Neuronal stem cell (in vitro differentiated cells): ENCODE results near the gene NTRK1. TPM values are rescaled to one million over a fixed set of nuclear protein-coding genes. Genes with fewer than 3 reads are reported as not detected.

ENCODE experiments used
- DNase-seq: peaks from one replicate; pipeline ENCODE4 v3.0.0-alpha.2; 2013; ENCODE audit warnings: low spot score
- H2AFZ ChIP-seq: one replicate; pipeline ENCODE4 v1.6.1; 2013; ENCODE audit warnings: mild to moderate bottlenecking, low read length, inconsistent platforms
- H2AK5ac ChIP-seq: 2 replicates; pipeline ENCODE4 v1.6.1; 2013; ENCODE audit warnings: low read depth, mild to moderate bottlenecking, inconsistent platforms, low read length, moderate library complexity, mixed read lengths
- H2BK120ac ChIP-seq: 2 replicates; pipeline ENCODE4 v1.6.1; 2013; ENCODE audit warnings: low read depth, mild to moderate bottlenecking, inconsistent platforms, low read length, moderate library complexity, mixed read lengths
- H2BK12ac ChIP-seq: one replicate; pipeline ENCODE4 v1.6.1; 2013; ENCODE audit warnings: low read length, inconsistent platforms
- H2BK15ac ChIP-seq: 2 replicates; pipeline ENCODE4 v1.6.1; 2013; ENCODE audit warnings: mild to moderate bottlenecking, low read length, inconsistent platforms, mixed read lengths
- H2BK5ac ChIP-seq: one replicate; pipeline ENCODE4 v1.6.1; 2013; ENCODE audit warnings: inconsistent platforms, mild to moderate bottlenecking, low read length, moderate library complexity
- H3K14ac ChIP-seq: one replicate; pipeline ENCODE4 v1.6.1; 2013; ENCODE audit warnings: low read length, inconsistent platforms
- H3K18ac ChIP-seq: 2 replicates; pipeline ENCODE4 v1.6.1; 2013; ENCODE audit warnings: low read length, inconsistent platforms
- H3K23ac ChIP-seq: 2 replicates; pipeline ENCODE4 v1.6.1; 2013; ENCODE audit warnings: low read depth, mild to moderate bottlenecking, mixed read lengths, low read length, inconsistent platforms; ENCODE audit not compliant: poor library complexity
- H3K27ac ChIP-seq: replicated peaks from 3 replicates; pipeline ENCODE4 v1.5.1; 2013; ENCODE audit warnings: low read length, inconsistent platforms
- H3K27me3 ChIP-seq, 3 experiments: 2 replicates each; pipeline ENCODE4 v1.6.1; 2013; ENCODE audit warnings: low read length in 3 of 3, mild to moderate bottlenecking in 2 of 3, inconsistent platforms in 1 of 3, low read depth in 1 of 3, mixed read lengths in 1 of 3, moderate library complexity in 1 of 3; ENCODE audit not compliant: control insufficient read depth in 3 of 3, insufficient read depth in 3 of 3
- H3K36me3 ChIP-seq, 2 donors: replicated peaks in 1 of 2; 2 replicates each; pipeline ENCODE4 v1.6.1; 2013; ENCODE audit warnings: low read length in 2 of 2; ENCODE audit not compliant: control insufficient read depth in 2 of 2, insufficient read depth in 2 of 2
- H3K4ac ChIP-seq: 2 replicates; pipeline ENCODE4 v1.6.1; 2013; ENCODE audit warnings: inconsistent platforms, mild to moderate bottlenecking, low read length, moderate library complexity
- H3K4me1 ChIP-seq, 2 donors: 1 replicate in 1 of 2; 2 replicates in 1 of 2; pipeline ENCODE4 v1.6.1; 2013; ENCODE audit warnings: low read length in 2 of 2, low read depth in 1 of 2; ENCODE audit not compliant: control insufficient read depth in 2 of 2, insufficient read depth in 1 of 2
- H3K4me2 ChIP-seq: one replicate; pipeline ENCODE4 v1.6.1; 2013; ENCODE audit warnings: mild to moderate bottlenecking, low read length, inconsistent platforms; ENCODE audit not compliant: insufficient read depth, poor library complexity, severe bottlenecking
- H3K4me3 ChIP-seq, 2 donors: 2 replicates each; pipeline ENCODE4 v1.5.1; 2013; ENCODE audit warnings: low read length in 2 of 2, mild to moderate bottlenecking in 2 of 2, inconsistent platforms in 1 of 2, moderate library complexity in 1 of 2
- H3K79me1 ChIP-seq: one replicate; pipeline ENCODE4 v1.6.1; 2013; ENCODE audit warnings: low read depth, mild to moderate bottlenecking, inconsistent platforms, low read length, moderate library complexity
- H3K9ac ChIP-seq: one replicate; pipeline ENCODE4 v1.6.1; 2013; ENCODE audit warnings: mild to moderate bottlenecking, low read depth, low read length, inconsistent platforms; ENCODE audit not compliant: poor library complexity
- H3K9me3 ChIP-seq, 2 donors: replicated peaks in 1 of 2; 2 replicates each; pipeline versions ENCODE3 to v1.6.1; 2013; ENCODE audit warnings: low read length in 2 of 2, mild to moderate bottlenecking in 2 of 2, inconsistent platforms in 1 of 2, low read depth in 1 of 2, mixed read lengths in 1 of 2, moderate library complexity in 1 of 2; ENCODE audit not compliant: control insufficient read depth in 2 of 2, insufficient read depth in 1 of 2
- H4K8ac ChIP-seq: one replicate; pipeline ENCODE4 v1.6.1; 2013; ENCODE audit warnings: low read depth, mild to moderate bottlenecking, inconsistent platforms, low read length, moderate library complexity
- H4K91ac ChIP-seq: one replicate; pipeline ENCODE4 v1.6.1; 2013; ENCODE audit warnings: low read length, low read depth, mild to moderate bottlenecking, inconsistent platforms; ENCODE audit not compliant: poor library complexity
- WGBS, 2 donors: extraction: QIAGEN DNeasy Blood & Tissue Kit; methylation state at CpG; one replicate each; pipeline ENCODE4 v1.1.7; 2013; ENCODE audit warnings: missing lambda C conversion rate in 2 of 2, mixed read lengths in 1 of 2; ENCODE audit not compliant: insufficient read length in 2 of 2, insufficient replicate concordance in 1 of 2; ENCODE audit errors: extremely low coverage in 2 of 2; 5-methylcytosine and 5-hydroxymethylcytosine counted together
- polyA plus RNA-seq, 2 experiments: library from polyadenylated mRNA; stranded (reverse); fragments of 200-250 nt; gene quantifications; one replicate each; pipeline ENCODE4 v1.2.3, GENCODE V29; 2013

Gene NTRK1
- 0.07 TPM for polyA plus RNA-seq (2013, experiment 1 of 2)
- polyA plus RNA-seq (2013, experiment 2 of 2): 0.11 TPM

DNA sequence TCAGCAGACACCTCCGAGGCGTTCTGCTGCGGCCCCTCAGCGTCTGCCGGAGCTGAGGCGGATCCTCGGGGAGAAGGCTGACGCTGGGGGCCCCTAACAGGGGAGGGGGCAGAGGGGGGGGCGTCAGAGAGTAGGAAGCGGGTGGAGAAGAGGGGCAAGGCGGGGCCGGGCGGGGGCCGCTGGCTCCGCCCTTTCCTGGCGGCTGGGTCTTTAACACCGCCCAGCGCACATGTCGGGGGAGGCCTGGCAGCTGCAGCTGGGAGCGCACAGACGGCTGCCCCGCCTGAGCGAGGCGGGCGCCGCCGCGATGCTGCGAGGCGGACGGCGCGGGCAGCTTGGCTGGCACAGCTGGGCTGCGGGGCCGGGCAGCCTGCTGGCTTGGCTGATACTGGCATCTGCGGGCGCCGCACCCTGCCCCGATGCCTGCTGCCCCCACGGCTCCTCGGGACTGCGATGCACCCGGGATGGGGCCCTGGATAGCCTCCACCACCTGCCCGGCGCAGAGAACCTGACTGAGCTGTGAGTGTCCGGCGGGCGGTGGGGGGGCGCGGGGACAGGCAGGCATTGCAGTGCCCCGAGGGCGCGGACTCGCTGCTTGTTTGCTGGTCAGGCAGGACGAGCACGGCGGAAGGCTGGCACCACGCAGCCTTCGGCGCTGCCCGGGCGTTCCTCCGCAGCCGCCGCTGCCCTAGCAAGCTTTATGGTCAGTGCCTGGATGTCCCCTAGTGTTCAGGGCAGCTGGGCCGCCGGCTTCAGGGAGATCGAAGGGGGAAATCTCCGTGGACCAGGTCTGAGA is at the start of gene NTRK1:
TSS of gene NTRK1 (plus strand) at position 238 of the 796 bp plus-strand sequence. CDS start at position 308, 70 bp downstream.
- Histone ChIP-seq H3K4ac (no peak within 1 kb of the TSS), H4K8ac (no peak within 1 kb of the TSS), H3K18ac (peak within 1 kb of the TSS; percentile 89), H3K27ac (no peak within 1 kb of the TSS), H3K36me3 (no peaks in the 10 kb centered on the region), H3K23ac (peak within 1 kb of the TSS; percentile 86), H3K14ac (peak within 1 kb of the TSS; percentile 27), H2BK120ac (no peak within 1 kb of the TSS), H3K27me3 (peaks cover 11 to 97% (median 78%) of the 10 kb centered on the region in 3 experiments), H3K9me3 (no peaks in the 10 kb centered on the region), H2BK5ac (no peak within 1 kb of the TSS), H3K4me3 (peak within 1 kb of the TSS; percentile 21 to 72), H3K4me2 (peak within 1 kb of the TSS; percentile 88), H2AFZ (peak within 1 kb of the TSS; percentile 90), H2BK15ac (peak within 1 kb of the TSS; percentile 79), H3K79me1 (no peaks in the 10 kb centered on the region), H2AK5ac (peak within 1 kb of the TSS; percentile 57), H2BK12ac (no peak within 1 kb of the TSS), H3K9ac (peak within 1 kb of the TSS; percentile 76), H3K4me1 (peaks cover 17 to 22% of the 10 kb centered on the region in 2 donors), H4K91ac (no peak within 1 kb of the TSS)
- DNase-seq: no peak
- no CpG with 5 or more reads among the region's 69 CpGs for WGBS, 2 donors

DNA sequence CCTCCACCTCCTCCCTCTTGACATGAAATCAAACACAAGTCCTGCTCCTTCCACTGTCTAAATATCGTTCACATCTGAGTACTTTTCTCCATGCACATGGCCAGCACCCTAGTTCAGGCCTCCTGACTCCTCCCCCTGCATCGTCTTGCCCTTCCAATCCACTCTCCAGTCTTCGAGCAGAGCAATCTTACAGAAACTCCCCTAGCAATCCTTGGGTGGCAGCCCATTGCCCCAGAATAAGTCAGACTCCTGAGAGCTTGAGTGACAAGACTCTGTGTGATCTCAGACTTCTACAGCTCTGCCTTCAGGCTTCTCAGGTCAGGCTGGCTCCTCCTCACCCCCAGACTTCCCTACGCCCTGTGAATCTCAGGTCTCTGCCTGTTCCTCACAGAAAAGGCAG is 49.5 kb upstream of the NTRK1 start:
- H2BK15ac ChIP-seq: no peak overlapping the region
- H3K18ac ChIP-seq: no peak overlapping the region
- H3K4ac ChIP-seq: no peak overlapping the region
- H2BK12ac ChIP-seq: no peak overlapping the region
- no peak overlapping the region for H3K9ac ChIP-seq
- H2AFZ ChIP-seq: no peak overlapping the region
- H3K4me3 ChIP-seq: no peak overlapping the region
- no peak overlapping the region for H3K23ac ChIP-seq
- no peak overlapping the region for H2BK120ac ChIP-seq
- no peak overlapping the region for H4K91ac ChIP-seq
- H3K79me1 ChIP-seq: no peaks in the 10 kb centered on the region
- H3K4me2 ChIP-seq: no peak overlapping the region
- no peak overlapping the region for H4K8ac ChIP-seq
- H3K27me3 ChIP-seq: peaks cover 0 to 43% (median 19%) of the 10 kb centered on the region in 3 experiments
- H3K14ac ChIP-seq: peak overlapping the region; percentile 72
- H3K27ac ChIP-seq: no peak overlapping the region
- no peak overlapping the region for H2BK5ac ChIP-seq
- peaks cover 9 to 18% of the 10 kb centered on the region in 2 donors for H3K4me1 ChIP-seq
- WGBS, 2 donors: no CpG with 5 or more reads among the region's 4 CpGs
- no peaks in the 10 kb centered on the region for H3K36me3 ChIP-seq
- H3K9me3 ChIP-seq: no peaks in the 10 kb centered on the region
- H2AK5ac ChIP-seq: no peak overlapping the region
- no peak for DNase-seq

DNA sequence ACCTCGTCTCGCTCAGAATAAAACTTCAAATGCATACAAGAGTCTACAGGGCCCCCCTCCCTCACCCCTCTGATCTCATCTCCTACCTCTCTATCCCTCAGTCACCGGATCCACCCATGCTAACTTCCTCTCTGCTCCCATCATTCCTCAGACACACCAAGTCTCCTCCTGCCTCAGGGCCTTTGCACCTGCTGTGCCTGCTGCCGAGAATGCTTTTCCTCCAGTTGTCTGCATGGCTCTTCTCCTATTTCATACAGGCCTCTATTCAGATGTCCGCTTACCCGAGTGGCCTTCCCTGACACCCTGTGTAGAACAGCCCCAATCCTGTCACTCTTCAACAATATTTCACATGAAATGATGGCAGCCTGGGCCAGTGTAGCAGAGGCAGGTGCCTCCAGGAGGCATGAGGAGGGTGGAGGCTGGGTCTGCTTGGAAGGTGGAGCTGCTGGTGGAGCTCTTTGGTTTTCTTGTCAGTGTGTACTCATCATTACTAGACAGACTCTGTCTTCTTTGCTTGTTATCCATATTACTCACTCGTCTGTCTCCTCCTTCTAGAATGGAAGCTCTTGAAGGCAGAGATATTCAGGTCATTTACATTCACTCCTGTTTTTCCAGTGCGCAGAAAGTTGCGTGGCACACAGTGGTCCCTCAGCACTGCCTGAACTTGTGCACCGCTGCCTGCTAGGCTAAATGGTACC is 48.2 kb upstream of the NTRK1 start:
- Histone ChIP-seq H2BK15ac (no peak overlapping the region), H3K23ac (no peak overlapping the region), H3K18ac (no peak overlapping the region), H3K27ac (no peak overlapping the region), H3K4me1 (peaks cover 9 to 18% of the 10 kb centered on the region in 2 donors), H2BK5ac (no peak overlapping the region), H3K27me3 (peaks cover 0 to 53% (median 19%) of the 10 kb centered on the region in 3 experiments), H2BK12ac (no peak overlapping the region), H2AK5ac (no peak overlapping the region), H3K4me3 (no peak overlapping the region), H2BK120ac (no peak overlapping the region), H4K8ac (no peak overlapping the region), H3K4ac (no peak overlapping the region), H3K9me3 (no peaks in the 10 kb centered on the region), H3K14ac (no peak overlapping the region), H2AFZ (no peak overlapping the region), H4K91ac (no peak overlapping the region), H3K79me1 (no peaks in the 10 kb centered on the region), H3K36me3 (no peaks in the 10 kb centered on the region), H3K9ac (no peak overlapping the region), H3K4me2 (no peak overlapping the region)
- DNase-seq: no peak
- WGBS, 2 donors: no CpG with 5 or more reads among the region's 10 CpGs

DNA sequence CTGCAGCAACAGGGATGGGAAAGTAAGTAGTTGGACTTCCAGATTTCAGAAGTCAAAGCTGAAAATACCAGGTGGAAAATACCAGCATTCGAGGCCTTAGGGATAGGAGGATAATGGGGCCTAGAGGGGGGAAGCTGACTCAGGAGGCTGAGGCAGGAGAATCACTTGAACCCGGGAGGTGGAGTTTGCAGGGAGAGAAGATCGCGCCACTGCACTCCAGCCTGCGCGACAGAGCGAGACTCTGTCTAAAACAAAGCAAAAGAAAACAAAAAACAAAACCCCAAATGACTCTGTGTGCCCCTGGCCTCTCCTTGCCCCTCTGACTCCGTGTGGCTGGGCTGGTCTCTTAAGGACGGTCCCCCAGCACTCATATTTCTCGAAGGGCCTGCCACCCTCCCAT is 47.4 kb upstream of the NTRK1 start:
- H2BK12ac ChIP-seq: no peak overlapping the region
- WGBS, 2 donors: no CpG with 5 or more reads among the region's 10 CpGs
- H3K27me3 ChIP-seq: peaks cover 0 to 53% (median 19%) of the 10 kb centered on the region in 3 experiments
- H3K4me1 ChIP-seq: peaks cover 9 to 18% of the 10 kb centered on the region in 2 donors
- no peak overlapping the region for H4K8ac ChIP-seq
- peak overlapping the region; percentile 75 for H3K4me2 ChIP-seq
- H3K14ac ChIP-seq: no peak overlapping the region
- no peak for DNase-seq
- peak overlapping the region; percentile 32 to 76 for H3K4me3 ChIP-seq
- no peaks in the 10 kb centered on the region for H3K79me1 ChIP-seq
- H3K36me3 ChIP-seq: no peaks in the 10 kb centered on the region
- H3K27ac ChIP-seq: no peak overlapping the region
- H3K9ac ChIP-seq: peak overlapping the region; percentile 85
- H2AK5ac ChIP-seq: no peak overlapping the region
- no peak overlapping the region for H2BK5ac ChIP-seq
- H2AFZ ChIP-seq: peak overlapping the region; percentile 95
- H4K91ac ChIP-seq: no peak overlapping the region
- peak overlapping the region; percentile 12 for H3K23ac ChIP-seq
- no peaks in the 10 kb centered on the region for H3K9me3 ChIP-seq
- H2BK120ac ChIP-seq: no peak overlapping the region
- H3K18ac ChIP-seq: peak overlapping the region; percentile 98
- no peak overlapping the region for H2BK15ac ChIP-seq
- no peak overlapping the region for H3K4ac ChIP-seq
